ENCODE measurements around the gene ZFYVE27.

- TF ChIP-seq POLR2A (IDR thresholded peaks at IDR 0.05) (no peak), CTCF (IDR thresholded peaks at IDR 0.05) (no peak)
Measured at GRCh38 chr10:97810446-97810845, 73.5 kb downstream of the ZFYVE27 start.

All from body of pancreas (tissue), 4 donors.